CD4-positive, alpha-beta T cell treated with Interleukin-15 for 1 hour (primary cell): ENCODE data around the gene DOLK.

Experiments used
- DNase-seq: peaks from one replicate; pipeline ENCODE4 v3.0.0-alpha.2; 2020

DOLK gene

DNA sequence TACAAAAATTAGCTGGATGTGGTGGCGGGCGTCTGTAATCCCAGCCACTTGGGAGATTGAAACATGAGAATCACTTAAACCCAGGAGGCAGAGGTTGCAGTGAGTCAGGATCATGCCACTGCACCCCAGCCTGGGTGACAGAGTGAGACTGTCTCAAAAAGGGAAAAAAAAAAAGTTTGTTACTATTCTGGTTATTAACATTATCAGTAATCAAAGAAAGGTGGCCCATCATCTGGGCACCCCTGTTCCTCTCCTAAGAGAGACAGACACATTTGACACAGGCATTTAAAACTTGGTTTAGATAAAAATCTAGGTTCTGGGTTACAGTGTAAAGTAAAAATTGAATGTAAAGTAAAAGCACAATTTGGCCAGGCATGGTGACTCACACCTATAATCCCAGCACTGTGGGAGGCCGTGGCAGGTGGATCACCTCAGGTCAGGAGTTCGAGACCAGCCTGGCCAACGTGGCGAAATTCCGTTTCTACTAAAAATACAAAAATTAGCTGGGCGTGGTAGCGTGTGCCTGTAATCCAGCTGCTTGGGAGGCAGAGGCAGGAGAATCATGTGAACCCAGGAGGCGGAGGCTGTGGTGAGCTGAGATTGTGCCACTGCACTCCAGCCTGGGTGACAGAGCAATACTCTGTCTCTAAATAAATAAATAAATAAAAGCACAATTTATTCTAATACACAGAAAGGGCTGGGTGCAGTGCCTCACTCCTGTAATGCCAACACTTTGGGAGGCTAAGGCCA is 43.4 kb downstream of the DOLK start:
- no peak for DNase-seq

DNA sequence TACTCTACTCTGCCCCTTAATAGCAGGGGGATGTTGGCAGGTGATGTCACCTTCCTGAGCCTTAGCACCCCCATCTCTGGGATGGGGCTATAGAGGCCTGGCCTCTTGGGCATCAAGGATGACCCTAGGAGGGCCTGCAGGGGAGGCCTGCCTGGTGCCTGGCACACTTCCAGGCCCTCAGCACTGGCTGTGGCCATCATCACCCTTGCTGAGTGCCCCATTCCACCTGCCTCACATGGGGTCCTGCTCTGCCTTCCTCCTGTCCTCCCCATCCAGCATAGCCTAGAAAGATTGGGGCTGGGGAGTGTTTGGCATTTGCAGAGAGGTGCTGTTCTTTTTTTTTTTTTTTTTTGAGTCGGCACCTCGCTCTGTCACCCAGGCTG is 44.3 kb downstream of the DOLK start:
- DNase-seq, result no peak

DNA sequence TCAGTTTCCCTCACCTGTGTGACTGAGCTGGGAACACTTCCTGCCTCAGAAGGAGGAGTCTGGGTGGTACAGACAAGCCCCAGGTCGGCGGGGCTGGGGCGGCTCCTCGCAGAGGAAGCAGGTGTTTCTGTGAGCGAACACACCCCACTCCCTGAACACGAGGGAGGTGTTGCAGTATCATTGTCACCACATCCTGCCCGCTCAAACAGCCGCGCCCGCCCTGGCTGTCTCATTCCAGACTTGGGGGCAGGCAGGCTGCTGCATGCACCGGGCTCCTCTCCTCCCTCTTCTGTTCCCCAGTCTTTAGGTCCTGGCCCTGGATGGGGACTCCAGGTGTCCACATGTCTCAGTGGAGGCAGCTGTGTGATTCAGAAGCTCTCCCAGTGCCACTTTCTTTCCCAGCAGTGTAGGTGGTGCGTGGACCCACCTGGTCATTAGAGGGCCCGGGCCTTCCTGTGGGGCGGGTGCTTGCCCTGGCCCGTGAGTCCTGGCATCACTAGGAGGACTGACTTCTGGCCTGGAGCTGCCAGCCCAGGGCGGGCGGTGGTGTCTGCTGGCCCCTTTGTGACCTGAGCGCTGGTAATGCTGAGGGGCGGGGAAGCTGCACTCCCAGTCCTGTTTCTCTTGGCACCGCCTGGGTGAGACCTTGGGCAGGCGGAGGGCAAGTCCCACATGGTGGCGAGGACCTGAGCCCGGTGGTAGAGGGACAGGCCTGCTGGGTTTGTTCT is 44.9 kb downstream of the DOLK start:
- DNase-seq, result peak; percentile 88

DNA sequence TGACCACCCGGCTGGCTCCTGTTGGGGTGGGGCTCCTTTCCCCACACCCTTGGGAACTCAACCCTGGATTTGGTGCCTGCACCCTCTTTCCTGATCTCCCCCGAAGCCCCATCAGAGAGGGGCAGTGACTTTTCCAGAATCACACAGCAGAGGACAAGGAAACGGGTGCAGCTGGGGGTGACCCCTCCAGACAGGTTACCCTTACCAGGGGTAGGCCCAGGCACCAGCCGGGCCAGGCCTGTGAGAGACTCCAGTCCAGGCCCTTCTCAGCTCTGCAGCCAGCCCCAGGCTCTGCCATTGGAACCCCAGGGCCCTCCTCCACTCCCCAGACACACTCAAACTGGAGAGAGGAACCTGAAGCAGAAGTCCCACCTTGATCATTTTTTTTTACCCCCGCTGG is 45.6 kb downstream of the DOLK start:
- no peak for DNase-seq

DNA sequence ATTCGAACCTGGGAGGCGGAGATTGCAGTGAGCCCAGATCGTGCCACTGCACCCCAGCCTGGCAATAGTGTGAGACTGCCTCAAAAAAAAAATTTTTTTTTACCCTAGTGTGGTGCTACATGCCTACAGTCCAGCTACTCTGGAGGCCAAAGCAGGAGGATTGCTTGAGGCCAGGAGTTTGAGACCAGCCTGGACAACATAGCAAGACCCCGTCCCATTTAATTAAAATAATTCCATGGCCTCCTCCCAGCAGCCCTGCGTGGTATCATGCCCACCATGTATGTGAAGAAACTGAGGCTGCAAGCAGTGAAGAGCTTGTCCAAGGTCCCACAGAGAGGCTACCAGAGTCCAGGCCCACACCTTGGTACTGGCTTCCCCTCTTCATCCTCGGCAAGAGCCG is 46.0 kb downstream of the DOLK start:
- no peak for DNase-seq

DNA sequence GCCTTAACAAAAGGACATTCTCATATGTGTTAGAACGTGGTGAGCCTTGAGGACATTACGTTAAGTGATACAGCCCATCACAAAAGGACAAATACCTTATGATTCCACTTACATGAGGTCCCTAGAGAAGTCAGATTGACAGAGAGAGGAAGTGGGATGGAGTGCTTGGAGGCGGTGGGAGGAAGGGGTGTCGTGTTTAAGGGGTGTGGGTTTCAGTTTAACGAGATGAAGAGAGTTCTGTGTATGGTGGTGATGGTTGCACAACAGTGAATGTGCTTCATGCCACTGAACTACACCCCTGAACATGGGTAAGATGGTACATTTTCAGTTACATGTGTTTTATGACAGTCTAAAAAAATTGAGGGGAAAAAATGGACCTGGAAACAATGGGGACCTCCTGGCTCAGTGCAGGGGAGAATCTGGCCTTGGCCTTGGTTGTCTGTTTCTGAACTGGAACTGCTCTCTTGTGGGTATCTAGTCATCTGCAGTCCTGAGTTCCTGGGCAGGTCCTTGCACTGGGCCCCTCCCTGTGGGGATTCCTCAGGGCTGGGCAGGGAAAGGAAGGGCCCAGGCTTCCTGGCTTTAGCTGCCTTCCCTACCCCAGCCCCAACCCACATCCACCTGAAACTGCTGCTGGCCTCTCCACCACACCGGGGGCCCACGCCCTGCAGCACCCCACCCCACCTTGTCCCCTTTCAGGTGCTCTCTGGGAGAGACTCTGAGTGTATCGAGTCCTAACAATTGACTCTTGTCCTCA is 47.7 kb downstream of the DOLK start:
- DNase-seq, result no peak

DNA sequence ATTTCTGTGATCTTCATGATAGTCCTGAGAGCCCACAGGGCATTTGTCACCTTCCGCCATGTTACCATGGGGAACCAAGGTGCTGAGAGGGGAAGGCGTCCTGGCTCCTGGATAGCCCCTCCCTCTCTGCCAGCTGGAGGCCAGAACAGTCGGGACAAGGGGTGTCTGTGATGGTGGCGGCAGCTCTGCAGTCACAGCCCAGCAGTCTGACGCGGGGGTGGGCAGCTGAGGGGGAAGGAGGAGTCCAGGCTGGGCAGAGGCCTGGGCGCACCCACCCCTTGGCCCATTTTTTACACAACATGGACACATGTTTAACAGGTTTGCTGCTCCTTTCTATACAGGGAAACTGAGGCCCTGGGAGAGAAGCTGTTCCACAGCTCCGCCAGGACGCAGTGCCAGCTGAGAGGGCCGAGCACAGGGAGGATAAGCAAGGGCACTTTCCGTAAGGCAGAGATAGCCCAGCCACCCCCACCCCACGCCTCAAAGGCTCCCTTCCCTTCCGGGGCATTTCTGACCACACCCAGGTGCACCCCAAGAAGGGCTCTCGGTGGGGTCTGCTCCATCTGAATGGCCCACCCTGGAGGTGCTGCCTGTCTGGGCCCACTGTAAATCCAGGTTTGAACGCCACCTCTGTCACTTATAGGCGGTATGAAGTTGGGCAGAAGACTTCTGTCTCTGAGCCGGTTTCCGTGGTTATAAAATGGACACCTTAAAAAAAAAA is 48.4 kb downstream of the DOLK start:
- no peak for DNase-seq

DNA sequence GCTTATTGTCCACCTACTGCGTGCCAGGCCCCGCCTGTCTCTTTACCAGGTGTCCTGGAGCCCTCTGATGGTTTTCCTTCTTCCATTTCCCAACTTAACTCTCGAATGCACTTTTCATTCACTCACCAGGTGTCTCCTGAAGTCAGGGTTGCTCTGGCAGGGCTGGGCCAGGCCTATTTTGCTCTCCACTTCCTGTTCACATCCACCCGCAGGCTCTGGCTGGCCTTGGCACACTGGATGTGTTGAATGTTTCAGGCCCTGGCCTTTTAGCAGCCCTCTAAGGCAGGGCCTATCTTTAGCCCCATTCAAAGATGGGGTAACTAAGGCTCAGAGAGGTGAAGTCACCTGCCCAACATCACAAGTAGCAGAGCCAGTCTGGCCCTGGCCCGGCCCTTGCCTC is 49.0 kb downstream of the DOLK start:
- DNase-seq, result no peak

DNA sequence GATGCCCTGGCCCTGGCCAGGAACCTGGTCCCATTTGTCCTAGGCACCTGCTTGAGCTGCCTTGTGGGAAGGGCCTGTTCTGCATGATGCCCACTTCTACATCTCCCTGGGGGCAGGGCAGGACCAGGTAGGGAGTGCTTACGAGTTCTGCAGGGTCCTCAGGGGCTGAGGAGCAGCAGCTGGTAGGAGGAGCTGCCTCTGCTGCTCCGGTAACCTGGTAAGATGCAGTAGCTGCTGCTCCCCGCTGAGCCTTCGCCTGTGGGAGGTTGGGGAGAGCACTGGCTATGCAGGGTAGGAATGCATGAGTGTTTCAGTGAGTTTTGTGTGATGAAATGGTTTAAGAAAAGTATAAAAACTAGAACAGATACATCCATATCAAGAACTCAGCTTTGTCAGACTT is 51.8 kb downstream of the DOLK start:
- DNase-seq, result no peak
